ENCODE measurements around the gene ATG9B.
A peak's percentile ranks its signal among the peaks of the same experiment; 100 is the strongest.

Gene ATG9B

GRCh38 chr7:150974468-150975391 is 49.6 kb downstream of the ATG9B start:
- Histone ChIP-seq H3K4me2 (ENCODE audit: low read depth, low read length, poor library complexity, severe bottlenecking) (peak overlapping the region; percentile 100), H3K9me3 (ENCODE audit: insufficient read depth, low read depth, low read length) (no peaks in the 10 kb centered on the region), H3K9me2 (replicated peaks; ENCODE audit: low read depth, low read length) (no peaks in the 10 kb centered on the region), H2AFZ (ENCODE audit: low read length) (peak overlapping the region; percentile 97), H3K9ac (ENCODE audit: low read depth, low read length, poor library complexity, severe bottlenecking) (peak overlapping the region; percentile 78), H3K4me3 (ENCODE audit: low read length, poor library complexity, severe bottlenecking) (peak overlapping the region; percentile 84), H3K79me2 (ENCODE audit: insufficient read depth, low read length) (peaks cover 3% of the 10 kb centered on the region), H3K36me3 (ENCODE audit: insufficient read depth, low read length) (no peaks in the 10 kb centered on the region), H4K20me1 (ENCODE audit: insufficient read depth, low read length, poor library complexity, severe bottlenecking) (no peaks in the 10 kb centered on the region), H3K4me1 (ENCODE audit: insufficient read depth, low read length, poor library complexity, severe bottlenecking) (peaks cover 33% of the 10 kb centered on the region), H3K27me3 (ENCODE audit: insufficient read depth, low read length, poor library complexity, severe bottlenecking) (no peaks in the 10 kb centered on the region), H3F3A (ENCODE audit: low read depth) (peaks cover 6% of the 10 kb centered on the region; the same call in 1 of the 2 replicates)
- no peak for TF ChIP-seq EZH2phosphoT487 (IDR thresholded peaks at IDR 0.05; ENCODE audit: borderline replicate concordance)
- peak; percentile 54 for TF ChIP-seq CTCF (conservative IDR thresholded peaks at IDR 0.05; ENCODE audit: low read length)

GRCh38 chr7:150973571-150974451 is 50.5 kb downstream of the ATG9B start:
- peaks cover 6% of the 10 kb centered on the region; the same call in 1 of the 2 replicates for H3F3A ChIP-seq (ENCODE audit: low read depth)
- no peaks in the 10 kb centered on the region for H4K20me1 ChIP-seq (ENCODE audit: insufficient read depth, low read length, poor library complexity, severe bottlenecking)
- peaks cover 3% of the 10 kb centered on the region for H3K79me2 ChIP-seq (ENCODE audit: insufficient read depth, low read length)
- TF ChIP-seq CTCF (conservative IDR thresholded peaks at IDR 0.05; ENCODE audit: low read length) (peak; percentile 20; the same call in 1 of the 2 replicates), EZH2phosphoT487 (IDR thresholded peaks at IDR 0.05; ENCODE audit: borderline replicate concordance) (no peak)
- H2AFZ ChIP-seq (ENCODE audit: low read length): no peak overlapping the region
- no peaks in the 10 kb centered on the region for H3K36me3 ChIP-seq (ENCODE audit: insufficient read depth, low read length)
- H3K4me3 ChIP-seq (ENCODE audit: low read length, poor library complexity, severe bottlenecking): peak overlapping the region; percentile 84
- H3K4me1 ChIP-seq (ENCODE audit: insufficient read depth, low read length, poor library complexity, severe bottlenecking): peaks cover 32% of the 10 kb centered on the region
- no peaks in the 10 kb centered on the region for H3K9me3 ChIP-seq (ENCODE audit: insufficient read depth, low read depth, low read length)
- H3K4me2 ChIP-seq (ENCODE audit: low read depth, low read length, poor library complexity, severe bottlenecking): peak overlapping the region; percentile 100
- no peaks in the 10 kb centered on the region for H3K27me3 ChIP-seq (ENCODE audit: insufficient read depth, low read length, poor library complexity, severe bottlenecking)
- no peak overlapping the region for H3K9ac ChIP-seq (ENCODE audit: low read depth, low read length, poor library complexity, severe bottlenecking)
- H3K9me2 ChIP-seq (replicated peaks; ENCODE audit: low read depth, low read length): no peaks in the 10 kb centered on the region

DNA sequence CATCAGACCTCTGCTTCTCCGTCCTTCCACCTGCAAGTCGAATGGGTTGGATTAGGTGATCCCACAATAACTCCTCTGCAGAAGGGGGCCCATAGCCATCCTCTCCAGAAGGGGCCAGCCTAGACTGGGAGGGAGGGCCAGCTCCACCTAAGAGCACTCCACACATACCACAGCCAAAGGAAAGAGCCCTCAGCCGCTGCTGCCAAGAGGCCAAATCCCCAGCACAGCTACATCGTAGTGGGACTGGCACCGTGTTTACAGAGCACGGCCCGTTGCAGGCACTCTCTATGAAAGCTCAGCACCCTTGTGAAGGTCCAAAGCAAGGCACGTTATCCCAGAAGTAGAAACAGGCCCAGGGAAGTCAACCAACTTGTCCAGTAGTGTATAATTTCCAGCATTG is 51.6 kb downstream of the ATG9B start:
- H3K36me3 ChIP-seq (ENCODE audit: insufficient read depth, low read length): no peaks in the 10 kb centered on the region

More for the DNA sequence above, 51.6 kb downstream of the ATG9B start:
- peaks cover 6% of the 10 kb centered on the region; the same call in 1 of the 2 replicates for H3F3A ChIP-seq (ENCODE audit: low read depth)
- TF ChIP-seq EZH2phosphoT487 (IDR thresholded peaks at IDR 0.05; ENCODE audit: borderline replicate concordance) (no peak), CTCF (conservative IDR thresholded peaks at IDR 0.05; ENCODE audit: low read length) (no peak)
- peaks cover 3% of the 10 kb centered on the region for H3K79me2 ChIP-seq (ENCODE audit: insufficient read depth, low read length)
- H3K9ac ChIP-seq (ENCODE audit: low read depth, low read length, poor library complexity, severe bottlenecking): no peak overlapping the region
- no peak overlapping the region for H2AFZ ChIP-seq (ENCODE audit: low read length)
- H3K4me3 ChIP-seq (ENCODE audit: low read length, poor library complexity, severe bottlenecking): no peak overlapping the region
- H3K9me2 ChIP-seq (replicated peaks; ENCODE audit: low read depth, low read length): no peaks in the 10 kb centered on the region
- peaks cover 26% of the 10 kb centered on the region for H3K4me1 ChIP-seq (ENCODE audit: insufficient read depth, low read length, poor library complexity, severe bottlenecking)
- no peaks in the 10 kb centered on the region for H3K9me3 ChIP-seq (ENCODE audit: insufficient read depth, low read depth, low read length)
- H3K27me3 ChIP-seq (ENCODE audit: insufficient read depth, low read length, poor library complexity, severe bottlenecking): no peaks in the 10 kb centered on the region
- H3K4me2 ChIP-seq (ENCODE audit: low read depth, low read length, poor library complexity, severe bottlenecking): no peak overlapping the region
- H4K20me1 ChIP-seq (ENCODE audit: insufficient read depth, low read length, poor library complexity, severe bottlenecking): no peaks in the 10 kb centered on the region
